NCI-H2107 treated with DMSO at 0.1 percent for 48 hours (cell line): Measurements from ENCODE around the gene FLYWCH2.

ENCODE experiments used
- DNase-seq: peaks from one replicate; lab custom pipeline; 2025; ENCODE audit not compliant: unreplicated experiment; lab: John Stamatoyannopoulos, UW

The FLYWCH2 gene

GRCh38 chr16:2882650-2883457, at the start of gene FLYWCH2:
Gene FLYWCH2, plus strand, starts transcription at chr16:2883215. Its CDS starts 13,235 bp downstream, at chr16:2896450.
- peak; percentile 98 for DNase-seq

- DNase-seq = no peak
These were observed 49.2 kb upstream of the FLYWCH2 start for GRCh38 chr16:2833776-2834175.

- DNase-seq = no peak
These were observed 48.0 kb upstream of the FLYWCH2 start for GRCh38 chr16:2834968-2835367.

GRCh38 chr16:2835638-2836493, 47.1 kb upstream of the FLYWCH2 start:
- no peak for DNase-seq

- DNase-seq = no peak
These were observed 46.1 kb upstream of the FLYWCH2 start for GRCh38 chr16:2836646-2837508.

GRCh38 chr16:2838928-2839327, 44.1 kb upstream of the FLYWCH2 start:
- no peak for DNase-seq

- DNase-seq = no peak
These were observed 43.2 kb upstream of the FLYWCH2 start for GRCh38 chr16:2839650-2840450.

- no peak for DNase-seq
These were observed 42.1 kb upstream of the FLYWCH2 start for GRCh38 chr16:2840914-2841313.

- no peak for DNase-seq
These were observed 41.2 kb upstream of the FLYWCH2 start for GRCh38 chr16:2841606-2842339.

GRCh38 chr16:2842340-2843000, 40.5 kb upstream of the FLYWCH2 start:
- DNase-seq = no peak

GRCh38 chr16:2843526-2843925, 39.5 kb upstream of the FLYWCH2 start:
- DNase-seq = no peak

- no peak for DNase-seq
These were observed 37.9 kb upstream of the FLYWCH2 start for GRCh38 chr16:2845116-2845515.

- no peak for DNase-seq
These were observed 36.3 kb upstream of the FLYWCH2 start for GRCh38 chr16:2846511-2847310.

GRCh38 chr16:2848933-2849725, 33.9 kb upstream of the FLYWCH2 start:
- DNase-seq = no peak

GRCh38 chr16:2852003-2852730, 30.8 kb upstream of the FLYWCH2 start:
- DNase-seq = no peak

- no peak for DNase-seq
These were observed 30.1 kb upstream of the FLYWCH2 start for GRCh38 chr16:2852731-2853507.
